HG03342 (cell line): ENCODE results near the gene DAAM1.

Source experiments
- ATAC-seq: cut with Tn5 transposase; IDR thresholded peaks from one replicate; pipeline ENCODE4 v1.9.1; 2021; ENCODE audit warnings: mild to moderate bottlenecking, moderate library complexity; ENCODE audit not compliant: unreplicated experiment

DAAM1 gene

GRCh38 chr14:59336098-59336497, 147.6 kb downstream of the DAAM1 start:
- no peak for ATAC-seq

DNA sequence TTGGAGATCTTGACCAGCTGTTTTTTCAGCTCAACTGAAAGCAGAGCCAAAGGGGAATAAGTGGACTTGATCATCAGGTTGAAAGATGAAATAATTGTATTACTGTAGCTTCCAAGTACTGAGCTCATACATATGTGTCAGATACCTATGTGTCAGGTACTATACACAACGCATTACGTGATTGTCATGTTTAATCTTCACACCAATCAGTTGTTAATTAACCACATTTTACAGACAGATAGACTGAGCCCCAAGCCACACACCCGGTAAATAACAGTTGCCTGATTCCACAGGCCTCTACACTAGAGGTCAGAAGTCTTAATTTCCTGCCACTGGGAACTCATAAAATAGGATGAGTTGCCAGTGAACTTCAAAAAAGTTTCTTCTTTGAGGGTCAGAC, 148.2 kb downstream of the DAAM1 start:
- no peak for ATAC-seq

GRCh38 chr14:59337141-59337611, 148.7 kb downstream of the DAAM1 start:
- no peak for ATAC-seq

- no peak for ATAC-seq
These were observed 150.3 kb downstream of the DAAM1 start for GRCh38 chr14:59338761-59339160.

GRCh38 chr14:59339524-59340330, 151.3 kb downstream of the DAAM1 start:
- no peak for ATAC-seq

- no peak for ATAC-seq
These were observed 153.5 kb downstream of the DAAM1 start for GRCh38 chr14:59341858-59342477.

- no peak for ATAC-seq
These were observed 154.3 kb downstream of the DAAM1 start for GRCh38 chr14:59342516-59343484.

DNA sequence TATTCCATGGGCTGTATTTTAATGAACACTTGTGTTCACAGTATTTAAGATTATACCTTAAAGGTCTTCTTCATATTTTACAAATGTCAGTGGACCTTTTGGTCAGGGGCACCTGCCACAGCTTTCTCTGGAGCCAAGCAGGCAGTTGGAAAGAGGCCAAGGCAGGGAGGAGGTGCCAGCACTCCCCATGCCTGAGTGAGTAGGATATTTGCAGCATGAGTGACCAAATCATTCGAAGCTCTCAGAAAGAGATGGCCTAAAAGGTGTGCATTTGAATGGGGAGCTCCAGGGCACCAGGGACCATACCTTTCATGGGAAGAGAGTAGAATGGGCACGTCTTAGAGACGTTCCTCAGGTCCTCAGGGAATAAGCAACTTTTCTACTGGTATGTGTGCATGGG, 155.1 kb downstream of the DAAM1 start:
- ATAC-seq = no peak

- no peak for ATAC-seq
These were observed 155.5 kb downstream of the DAAM1 start for GRCh38 chr14:59344016-59344415.

GRCh38 chr14:59344691-59345455, 156.4 kb downstream of the DAAM1 start:
- ATAC-seq = no peak

DNA sequence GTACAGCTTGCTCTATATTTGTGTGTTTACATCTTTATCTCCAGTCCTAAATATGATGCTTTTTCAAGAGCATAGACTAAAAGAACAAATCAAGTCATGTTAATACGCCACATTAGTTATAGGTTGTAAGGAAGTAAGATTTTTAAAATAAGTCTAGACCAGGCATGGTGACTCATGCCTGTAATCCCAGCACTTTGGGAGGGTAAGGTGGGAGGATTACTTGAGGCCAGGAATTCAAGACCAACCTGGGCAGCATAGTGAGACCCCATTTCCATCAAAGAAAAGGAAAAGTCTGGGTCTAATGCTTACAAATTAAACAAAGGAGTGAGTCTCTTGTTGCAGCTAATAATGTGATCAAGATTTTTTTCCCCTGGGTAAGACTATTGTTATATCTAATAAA, 157.9 kb downstream of the DAAM1 start:
- ATAC-seq = no peak

DNA sequence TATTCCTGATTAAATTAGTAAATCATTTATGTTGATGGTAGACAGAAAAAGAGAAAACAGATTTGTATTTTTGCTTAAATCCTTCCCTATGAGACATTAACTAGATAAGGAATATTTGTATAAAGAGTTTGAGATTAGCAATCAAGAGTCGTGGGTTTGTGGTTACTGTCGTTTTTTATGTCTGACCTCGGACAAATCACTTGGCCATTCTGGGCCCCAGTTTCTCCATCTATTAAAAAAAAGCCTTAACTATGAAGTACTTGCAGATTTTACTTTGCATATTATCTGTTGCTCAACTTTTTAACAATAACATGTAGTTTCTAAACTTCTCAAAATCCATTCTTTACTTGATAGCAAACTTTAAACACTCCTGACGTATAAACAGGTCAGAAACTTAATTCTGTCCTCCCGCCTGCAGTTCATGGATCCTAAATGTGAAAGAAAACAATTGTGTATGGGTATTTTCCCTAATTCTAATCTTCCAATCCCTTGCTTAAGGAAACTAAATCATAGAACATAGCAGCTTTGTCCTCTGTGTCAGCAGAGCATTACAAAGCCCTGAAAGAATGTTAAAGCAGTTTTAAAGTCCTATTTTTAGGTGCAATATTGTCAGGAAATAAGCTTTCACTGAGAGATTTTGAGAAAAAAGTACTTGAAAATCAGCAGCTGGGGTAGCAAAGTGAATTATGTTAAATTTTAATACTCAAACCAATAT, 158.5 kb downstream of the DAAM1 start:
- no peak for ATAC-seq

- no peak for ATAC-seq
These were observed 159.0 kb downstream of the DAAM1 start for GRCh38 chr14:59347511-59347900.

DNA sequence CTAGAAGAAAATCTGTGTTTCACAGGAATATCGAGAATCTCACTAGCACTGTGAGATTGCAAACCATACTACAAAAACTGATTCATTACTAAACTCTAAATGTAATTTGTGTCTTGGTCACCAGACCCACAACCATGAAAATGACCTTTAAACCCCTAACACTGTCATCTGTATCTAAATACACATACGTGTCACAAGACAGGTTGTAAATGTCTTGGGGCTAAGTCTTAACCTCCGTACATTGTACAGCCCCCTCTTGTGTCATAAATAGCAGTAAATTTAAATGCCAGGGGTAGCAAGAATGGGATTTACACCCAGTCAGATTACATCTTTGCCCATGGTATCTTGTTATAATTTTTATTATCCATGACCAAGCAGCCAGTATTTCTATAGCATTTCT, 159.4 kb downstream of the DAAM1 start:
- ATAC-seq = no peak

DNA sequence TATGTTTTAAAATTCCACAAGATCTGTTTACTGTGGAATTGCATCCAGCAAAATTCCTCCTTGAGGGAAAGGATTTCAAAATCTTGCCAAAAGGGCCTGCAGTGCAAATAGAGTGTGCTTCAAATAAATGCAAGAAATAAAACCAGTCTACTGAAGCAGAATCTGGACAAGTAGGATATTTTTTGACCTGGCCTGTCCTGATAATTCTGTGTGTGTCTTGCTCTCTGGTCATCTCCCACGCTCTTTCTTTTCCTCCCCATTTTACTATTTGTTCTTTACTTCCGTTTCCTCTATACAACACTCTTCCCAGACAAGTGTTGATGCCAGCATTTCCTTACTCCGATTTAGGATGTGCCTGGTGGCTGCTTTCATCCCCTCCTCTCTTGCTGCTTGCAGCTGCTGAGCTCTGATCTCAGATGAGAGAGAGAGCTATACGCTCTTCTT, 160.8 kb downstream of the DAAM1 start:
- no peak for ATAC-seq

GRCh38 chr14:59352961-59353360, 164.5 kb downstream of the DAAM1 start:
- ATAC-seq = no peak

GRCh38 chr14:59354666-59355065, 166.2 kb downstream of the DAAM1 start:
- no peak for ATAC-seq

DNA sequence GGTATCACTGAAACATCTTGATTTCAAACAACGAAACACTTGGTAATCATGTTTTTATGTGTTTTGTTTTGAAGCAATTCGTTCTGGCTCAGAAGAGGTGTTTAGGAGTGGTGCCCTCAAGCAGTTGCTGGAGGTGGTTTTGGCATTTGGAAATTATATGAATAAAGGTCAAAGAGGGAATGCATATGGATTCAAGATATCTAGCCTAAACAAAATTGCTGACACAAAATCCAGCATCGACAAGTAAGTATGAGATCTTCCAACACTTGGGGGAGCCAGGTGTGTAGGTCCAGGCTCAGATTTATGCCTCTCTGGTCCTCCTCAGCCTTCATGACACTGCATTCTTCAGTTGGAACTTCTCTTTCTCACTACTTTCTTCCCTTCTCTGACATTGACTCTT, 166.6 kb downstream of the DAAM1 start:
- no peak for ATAC-seq

GRCh38 chr14:59356312-59356711, 167.8 kb downstream of the DAAM1 start:
- ATAC-seq = peak; percentile 44

DNA sequence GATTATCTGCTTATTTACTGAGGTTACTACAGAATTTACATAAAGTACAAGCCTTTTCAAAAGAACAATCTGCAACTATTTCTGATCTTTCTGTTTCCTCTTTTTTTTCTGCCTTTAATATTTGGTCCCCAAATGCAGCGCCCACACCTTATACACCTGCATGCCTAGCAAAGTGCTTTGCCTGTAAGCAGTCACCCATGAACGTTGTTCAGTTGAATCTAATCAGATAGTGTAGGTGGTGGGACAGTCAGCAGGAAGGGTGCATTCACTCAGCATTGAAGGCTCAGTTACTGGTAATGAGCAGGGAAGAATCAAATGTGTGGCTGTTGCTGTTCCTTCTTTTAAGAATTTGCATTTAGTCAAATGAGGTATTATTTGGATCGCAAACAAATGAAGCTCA, 168.3 kb downstream of the DAAM1 start:
- peak; percentile 67 for ATAC-seq
